Ascending aorta (tissue), 2 donors: ENCODE results near the gene XXYLT1. TPM values are rescaled to one million over a fixed set of nuclear protein-coding genes. Genes with fewer than 3 reads are reported as not detected.

Experiments
- DNase-seq, 2 donors: peaks; one replicate each; pipeline ENCODE4 v3.0.0-alpha.2; 2019; ENCODE audit warnings: low spot score in 2 of 2
- H3K27ac ChIP-seq, 2 donors: fragments of 200-600 bp; sonication (generic); one replicate each; pipeline ENCODE4 v1.5.1; 2016 to 2017; ENCODE audit warnings: mild to moderate bottlenecking in 1 of 2
- H3K27me3 ChIP-seq: fragments of 200-600 bp; sonication (generic); one replicate; pipeline ENCODE4 v1.5.1; 2017
- H3K36me3 ChIP-seq, 2 donors: fragments of 200-600 bp; sonication (generic); one replicate each; pipeline ENCODE4 v1.5.1; 2016
- H3K4me1 ChIP-seq, 2 donors: fragments of 200-600 bp; sonication (generic); one replicate each; pipeline ENCODE4 v1.5.1; 2016 to 2017; ENCODE audit warnings: mild to moderate bottlenecking in 1 of 2
- H3K4me3 ChIP-seq, 2 donors: fragments of 200-600 bp; sonication (generic); one replicate each; pipeline ENCODE4 v1.5.1; 2016 to 2017; ENCODE audit warnings: mild to moderate bottlenecking in 1 of 2
- H3K9me3 ChIP-seq, 2 donors: fragments of 200-600 bp; sonication (generic); one replicate each; pipeline ENCODE4 v1.5.1; 2016
- intact Hi-C: fragments of 100-400 bp; cut with DNase I; formaldehyde crosslinking; loops from one replicate; pipeline ENCODE4 v1.15.1; 2023
- total RNA-seq: library from RNA; depleted of rRNA; stranded (reverse); fragments of >200 nt; gene quantifications from one replicate; pipeline ENCODE4 v1.1.0, GENCODE V29; 2016
- TF ChIP-seq, protein P1 (sequence below), 3 experiments: fragments of 200-600 bp in 2 of 3; fragments of 450-650 bp in 1 of 3; sonication (generic) in 2 of 3; IDR thresholded peaks; one replicate each; pipeline ENCODE4 v1.5.1; 2016 to 2019; ENCODE audit warnings: antibody characterized with exemption in 3 of 3, mild to moderate bottlenecking in 1 of 3, moderate library complexity in 1 of 3

XXYLT1 gene
- total RNA-seq, 1 donor from 2014 or later = 41.0 TPM

DNA sequence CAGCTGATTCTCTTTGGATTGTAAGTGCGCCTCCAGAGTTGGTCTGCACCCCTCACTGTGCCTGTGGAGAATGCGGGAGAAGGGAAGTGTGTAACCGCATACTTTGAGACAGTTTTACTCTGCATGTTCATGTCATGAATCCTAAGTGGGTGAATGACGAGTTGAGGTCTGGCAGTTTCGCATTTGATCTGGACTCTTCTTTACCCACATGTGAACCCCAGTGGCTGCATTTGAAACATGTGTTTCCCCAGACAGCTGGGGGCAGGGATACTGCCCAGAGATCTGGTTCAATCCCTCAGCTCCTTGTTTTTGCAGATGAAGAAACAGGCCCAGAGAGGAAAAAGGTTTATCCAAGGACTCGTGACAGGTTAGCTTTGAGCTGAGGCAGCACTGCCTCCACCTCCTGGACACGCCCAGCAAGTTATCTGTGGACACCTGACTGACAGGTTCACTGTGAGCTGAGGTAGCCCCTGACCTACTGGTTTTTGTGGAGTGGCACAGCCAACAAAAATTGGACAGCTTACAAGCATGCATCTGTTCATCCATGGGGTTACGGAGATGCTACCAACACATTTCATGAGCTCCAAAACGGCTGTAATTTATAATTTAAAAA is 207.3 kb downstream of the XXYLT1 start:
- H3K27me3 ChIP-seq = no peaks in the 10 kb centered on the region
- TF ChIP-seq, protein P1, sequence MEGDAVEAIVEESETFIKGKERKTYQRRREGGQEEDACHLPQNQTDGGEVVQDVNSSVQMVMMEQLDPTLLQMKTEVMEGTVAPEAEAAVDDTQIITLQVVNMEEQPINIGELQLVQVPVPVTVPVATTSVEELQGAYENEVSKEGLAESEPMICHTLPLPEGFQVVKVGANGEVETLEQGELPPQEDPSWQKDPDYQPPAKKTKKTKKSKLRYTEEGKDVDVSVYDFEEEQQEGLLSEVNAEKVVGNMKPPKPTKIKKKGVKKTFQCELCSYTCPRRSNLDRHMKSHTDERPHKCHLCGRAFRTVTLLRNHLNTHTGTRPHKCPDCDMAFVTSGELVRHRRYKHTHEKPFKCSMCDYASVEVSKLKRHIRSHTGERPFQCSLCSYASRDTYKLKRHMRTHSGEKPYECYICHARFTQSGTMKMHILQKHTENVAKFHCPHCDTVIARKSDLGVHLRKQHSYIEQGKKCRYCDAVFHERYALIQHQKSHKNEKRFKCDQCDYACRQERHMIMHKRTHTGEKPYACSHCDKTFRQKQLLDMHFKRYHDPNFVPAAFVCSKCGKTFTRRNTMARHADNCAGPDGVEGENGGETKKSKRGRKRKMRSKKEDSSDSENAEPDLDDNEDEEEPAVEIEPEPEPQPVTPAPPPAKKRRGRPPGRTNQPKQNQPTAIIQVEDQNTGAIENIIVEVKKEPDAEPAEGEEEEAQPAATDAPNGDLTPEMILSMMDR (IDR thresholded peaks at IDR 0.05) = no peak
- no peak overlapping the region for H3K4me3 ChIP-seq
- DNase-seq = no peak
- H3K27ac ChIP-seq = no peak overlapping the region
- intact Hi-C loops = no loop called here
- no peaks in the 10 kb centered on the region for H3K36me3 ChIP-seq
- no peaks in the 10 kb centered on the region for H3K4me1 ChIP-seq
- no peaks in the 10 kb centered on the region for H3K9me3 ChIP-seq

DNA sequence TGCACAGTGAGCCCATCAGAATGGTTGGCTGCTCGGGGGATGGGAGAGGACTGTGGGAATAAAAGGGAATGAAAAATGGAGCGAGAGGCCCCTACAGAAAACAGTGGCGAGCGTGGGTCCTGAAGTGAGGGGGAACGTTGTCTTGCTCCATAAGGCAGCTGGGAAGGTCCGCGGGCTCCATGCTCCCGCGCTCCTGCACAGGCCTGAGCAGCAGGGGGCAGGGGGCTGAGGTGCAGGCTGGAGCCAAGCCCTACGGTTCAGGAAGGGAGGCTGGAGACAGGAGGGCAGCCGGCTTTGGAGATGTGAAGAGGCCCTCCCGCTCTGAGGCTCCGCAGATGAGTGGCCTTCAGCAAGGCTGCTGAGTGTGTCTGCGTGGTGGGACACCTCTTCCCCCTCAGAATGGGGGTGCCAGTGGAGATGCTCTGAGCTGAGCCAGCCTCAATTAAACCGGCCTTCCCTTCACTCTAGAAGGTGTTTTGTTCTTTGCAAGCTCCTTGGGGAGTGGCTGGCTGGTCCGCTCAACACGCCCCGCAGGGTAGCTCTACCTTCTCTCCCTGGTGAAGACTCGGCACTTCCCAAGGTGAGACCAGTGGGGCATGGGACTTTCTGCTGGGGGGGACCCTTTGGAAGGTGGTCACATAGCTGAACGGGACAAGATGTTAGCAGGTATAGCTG is 208.0 kb downstream of the XXYLT1 start:
- no peak overlapping the region for H3K4me3 ChIP-seq
- intact Hi-C loops = no loop called here
- no peaks in the 10 kb centered on the region for H3K36me3 ChIP-seq
- no peak for DNase-seq
- H3K27ac ChIP-seq = no peak overlapping the region
- H3K4me1 ChIP-seq = no peaks in the 10 kb centered on the region
- TF ChIP-seq, protein P1 (IDR thresholded peaks at IDR 0.05) = no peak
- H3K27me3 ChIP-seq = no peaks in the 10 kb centered on the region
- H3K9me3 ChIP-seq = no peaks in the 10 kb centered on the region

DNA sequence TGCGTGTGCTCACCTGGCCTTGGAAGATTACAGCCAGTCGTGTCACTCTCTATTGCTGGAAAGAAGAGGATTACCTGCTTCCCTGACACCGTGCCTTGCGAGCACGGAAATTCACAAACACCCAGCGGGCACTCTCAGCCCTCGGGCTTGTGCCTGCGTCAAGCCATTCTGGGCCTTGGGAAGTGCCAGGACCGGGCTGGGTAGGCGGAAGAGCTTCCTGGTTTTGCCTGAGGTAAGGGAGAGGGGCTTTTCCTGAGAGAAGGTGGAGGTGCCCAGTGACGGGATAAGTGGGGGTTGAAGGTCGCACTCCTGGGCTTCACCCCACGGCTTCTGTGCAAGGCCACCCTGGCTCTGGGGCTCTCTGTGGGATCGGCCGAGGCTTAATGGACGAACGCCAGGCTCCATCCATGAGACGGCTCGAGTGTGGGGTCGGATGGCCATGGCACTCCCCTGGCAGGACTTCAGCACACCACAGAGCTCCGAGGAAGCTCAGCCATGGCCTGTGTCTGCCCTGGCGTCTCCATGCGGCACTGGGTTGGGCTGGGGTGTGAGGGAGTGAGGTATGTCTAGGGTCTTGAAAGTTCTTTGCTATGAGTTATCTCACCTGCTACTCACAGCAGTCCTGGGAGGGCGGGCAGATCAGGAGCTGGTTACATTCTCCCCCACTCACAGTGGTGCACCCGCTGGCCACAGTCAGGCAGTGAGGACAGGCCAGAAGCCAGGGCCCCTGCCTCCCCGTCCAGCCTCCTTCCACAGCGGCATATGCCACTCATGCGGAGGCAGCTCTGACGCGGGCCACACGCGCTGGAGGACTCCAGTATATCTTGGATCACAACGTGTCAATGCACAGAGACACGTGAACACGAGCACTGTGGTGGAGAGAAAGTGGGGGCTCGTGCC is 209.0 kb downstream of the XXYLT1 start:
- intact Hi-C loops = no loop called here
- Histone ChIP-seq H3K27ac (no peak overlapping the region), H3K4me1 (no peaks in the 10 kb centered on the region), H3K4me3 (no peak overlapping the region), H3K36me3 (no peaks in the 10 kb centered on the region), H3K27me3 (no peaks in the 10 kb centered on the region), H3K9me3 (no peaks in the 10 kb centered on the region)
- TF ChIP-seq, protein P1 (IDR thresholded peaks at IDR 0.05) = no peak
- no peak for DNase-seq

DNA sequence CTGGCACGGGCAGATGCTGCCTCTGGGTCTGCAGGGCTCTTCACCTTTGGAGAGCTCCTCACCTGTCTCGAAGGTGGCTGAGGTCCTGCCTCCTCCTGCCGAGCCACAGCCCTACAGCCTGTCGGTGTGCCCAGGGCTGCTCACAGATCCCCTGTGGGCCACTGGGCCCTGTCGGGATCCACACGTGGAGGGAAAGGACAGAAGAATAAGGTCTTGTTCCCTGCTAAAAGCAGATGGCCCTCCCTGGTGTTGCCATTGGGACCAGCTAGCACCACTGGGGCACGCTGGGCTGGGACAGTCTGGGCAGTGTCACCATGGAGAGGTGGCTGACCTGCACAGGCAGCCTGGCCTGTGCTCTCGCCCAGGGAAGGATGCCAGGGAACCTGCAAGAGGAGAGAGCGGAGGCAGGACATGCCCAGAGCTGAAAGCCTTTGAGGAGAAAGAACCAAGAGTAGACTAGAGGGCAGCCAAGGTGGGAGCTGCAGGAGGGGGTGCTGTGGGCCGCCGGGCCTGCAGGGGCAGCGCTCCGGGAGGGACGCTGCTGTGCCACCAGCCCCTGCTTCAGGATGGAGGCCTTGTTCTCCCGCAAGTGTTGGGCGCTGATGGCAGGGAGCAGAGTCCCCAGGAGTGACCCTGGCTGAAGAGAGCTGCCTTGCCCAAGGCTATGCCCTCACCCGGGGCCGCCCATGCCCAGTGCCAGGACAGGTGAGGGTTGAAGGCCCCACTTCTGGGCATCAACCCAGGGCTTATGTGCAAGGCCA is 210.2 kb downstream of the XXYLT1 start:
- Histone ChIP-seq H3K9me3 (no peaks in the 10 kb centered on the region), H3K4me1 (no peaks in the 10 kb centered on the region), H3K4me3 (no peak overlapping the region), H3K27ac (no peak overlapping the region), H3K36me3 (no peaks in the 10 kb centered on the region), H3K27me3 (no peaks in the 10 kb centered on the region)
- intact Hi-C loops = no loop called here
- TF ChIP-seq, protein P1 (IDR thresholded peaks at IDR 0.05) = no peak
- DNase-seq = no peak

DNA sequence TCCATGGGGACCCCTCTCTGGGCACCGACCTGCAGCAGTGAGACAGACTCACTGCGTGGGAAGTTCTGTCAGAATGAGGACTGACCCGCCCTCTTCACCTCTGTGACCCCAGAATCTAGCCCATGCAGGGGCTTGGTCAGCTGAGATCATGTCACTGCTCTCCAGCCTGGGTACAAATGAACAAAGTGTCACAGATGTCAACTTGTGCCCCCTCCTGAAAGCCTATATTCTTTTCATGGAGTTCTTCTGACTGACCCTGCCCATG is 210.8 kb downstream of the XXYLT1 start:
- Histone ChIP-seq H3K4me3 (no peak overlapping the region), H3K9me3 (no peaks in the 10 kb centered on the region), H3K36me3 (no peaks in the 10 kb centered on the region), H3K4me1 (no peaks in the 10 kb centered on the region), H3K27me3 (no peaks in the 10 kb centered on the region), H3K27ac (no peak overlapping the region)
- intact Hi-C loops = no loop called here
- DNase-seq = no peak
- TF ChIP-seq, protein P1 (IDR thresholded peaks at IDR 0.05) = no peak
